ENCODE measurements around the gene SSX2IP. TPM values are rescaled to one million over a fixed set of nuclear protein-coding genes. Genes with fewer than 3 reads are reported as not detected.

Gene SSX2IP
- total and polyA plus RNA-seq, 2 donors (not counting 1 experiment from before 2014, with no cell fraction given): 13.8 to 41.5 TPM

GRCh38 chr1:84692391-84692790, 2.1 kb upstream of the SSX2IP start:
- Histone ChIP-seq H3K4me3 (replicated peaks in 1 of 4; ENCODE audit: control extremely low read depth in 1 of 4, insufficient read depth in 1 of 4, low read depth in 3 of 4, low read length in 4 of 4) (no peak overlapping the region), H4K20me1 (ENCODE audit: control insufficient read depth, extremely low read depth, insufficient read depth, low read length) (no peaks in the 10 kb centered on the region), H3K79me2 (ENCODE audit: control insufficient read depth, insufficient read depth, low read length) (peaks cover 18% of the 10 kb centered on the region), H3K27me3 (ENCODE audit: control insufficient read depth, insufficient read depth, low read length) (no peaks in the 10 kb centered on the region), H3K9ac (ENCODE audit: insufficient read depth, low read length) (no peak overlapping the region), H2AFZ (ENCODE audit: low read length) (no peak overlapping the region), H3K4me1 (ENCODE audit: control insufficient read depth, extremely low read depth, insufficient read depth, low read length) (peaks cover 7% of the 10 kb centered on the region), H3K27ac (ENCODE audit: insufficient read depth, low read length) (no peak overlapping the region), H3K4me2 (ENCODE audit: extremely low read depth, insufficient read depth, low read length) (no peak overlapping the region), H3K9me3 (ENCODE audit: control insufficient read depth, insufficient read depth, low read depth, low read length) (no peaks in the 10 kb centered on the region), H3K36me3 (ENCODE audit: control insufficient read depth, insufficient read depth, low read length) (no peaks in the 10 kb centered on the region)
- DNase-seq (ENCODE audit: low read depth in 2 of 2): no peak
- no peak for TF ChIP-seq EZH2 (IDR thresholded peaks at IDR 0.05; ENCODE audit: low read length, missing control alignments)
- no peak for TF ChIP-seq CTCF (conservative IDR thresholded peaks at IDR 0.05 in 1 of 2, IDR thresholded peaks at IDR 0.05 in 1 of 2; ENCODE audit: low read depth in 1 of 2, low read length in 2 of 2)

- Histone ChIP-seq H4K20me1 (ENCODE audit: control insufficient read depth, extremely low read depth, insufficient read depth, low read length) (no peaks in the 10 kb centered on the region), H3K9ac (ENCODE audit: insufficient read depth, low read length) (no peak overlapping the region), H3K36me3 (ENCODE audit: control insufficient read depth, insufficient read depth, low read length) (no peaks in the 10 kb centered on the region), H3K79me2 (ENCODE audit: control insufficient read depth, insufficient read depth, low read length) (peaks cover 29% of the 10 kb centered on the region), H3K27ac (ENCODE audit: insufficient read depth, low read length) (peak overlapping the region; percentile 38), H3K4me2 (ENCODE audit: extremely low read depth, insufficient read depth, low read length) (peak overlapping the region; percentile 76), H3K9me3 (ENCODE audit: control insufficient read depth, insufficient read depth, low read depth, low read length) (no peaks in the 10 kb centered on the region), H2AFZ (ENCODE audit: low read length) (no peak overlapping the region), H3K4me3 (replicated peaks in 1 of 4; ENCODE audit: control extremely low read depth in 1 of 4, insufficient read depth in 1 of 4, low read depth in 3 of 4, low read length in 4 of 4) (peak overlapping the region; percentile 45 to 82 (median 60)), H3K27me3 (ENCODE audit: control insufficient read depth, insufficient read depth, low read length) (no peaks in the 10 kb centered on the region), H3K4me1 (ENCODE audit: control insufficient read depth, extremely low read depth, insufficient read depth, low read length) (peaks cover 7% of the 10 kb centered on the region)
- TF ChIP-seq CTCF (conservative IDR thresholded peaks at IDR 0.05 in 1 of 2, IDR thresholded peaks at IDR 0.05 in 1 of 2; ENCODE audit: low read depth in 1 of 2, low read length in 2 of 2) (no peak), EZH2 (IDR thresholded peaks at IDR 0.05; ENCODE audit: low read length, missing control alignments) (no peak)
- DNase-seq (ENCODE audit: low read depth in 2 of 2): peak in 1 of 2 donors; percentile 29
Observed at GRCh38 chr1:84691122-84691783, 992 bp upstream of the SSX2IP start.

GRCh38 chr1:84689514-84690396, 506 bp downstream of the SSX2IP start:
- peak overlapping the region; percentile 65 for H3K27ac ChIP-seq (ENCODE audit: insufficient read depth, low read length)
- no peaks in the 10 kb centered on the region for H4K20me1 ChIP-seq (ENCODE audit: control insufficient read depth, extremely low read depth, insufficient read depth, low read length)
- H3K27me3 ChIP-seq (ENCODE audit: control insufficient read depth, insufficient read depth, low read length): no peaks in the 10 kb centered on the region
- H3K9ac ChIP-seq (ENCODE audit: insufficient read depth, low read length): peak overlapping the region; percentile 67
- peak overlapping the region; percentile 83 for H3K4me2 ChIP-seq (ENCODE audit: extremely low read depth, insufficient read depth, low read length)
- peaks cover 7% of the 10 kb centered on the region for H3K4me1 ChIP-seq (ENCODE audit: control insufficient read depth, extremely low read depth, insufficient read depth, low read length)
- peak; percentile 44 to 49 for DNase-seq (ENCODE audit: low read depth in 2 of 2)
- H2AFZ ChIP-seq (ENCODE audit: low read length): peak overlapping the region; percentile 59
- TF ChIP-seq CTCF (conservative IDR thresholded peaks at IDR 0.05 in 1 of 2, IDR thresholded peaks at IDR 0.05 in 1 of 2; ENCODE audit: low read depth in 1 of 2, low read length in 2 of 2): peak; percentile 27 to 38
- TF ChIP-seq EZH2 (IDR thresholded peaks at IDR 0.05; ENCODE audit: low read length, missing control alignments): no peak
- H3K79me2 ChIP-seq (ENCODE audit: control insufficient read depth, insufficient read depth, low read length): peaks cover 41% of the 10 kb centered on the region
- no peaks in the 10 kb centered on the region for H3K36me3 ChIP-seq (ENCODE audit: control insufficient read depth, insufficient read depth, low read length)
- H3K4me3 ChIP-seq (replicated peaks in 1 of 4; ENCODE audit: control extremely low read depth in 1 of 4, insufficient read depth in 1 of 4, low read depth in 3 of 4, low read length in 4 of 4): peak overlapping the region; percentile 45 to 75 (median 68)
- no peaks in the 10 kb centered on the region for H3K9me3 ChIP-seq (ENCODE audit: control insufficient read depth, insufficient read depth, low read depth, low read length)

Data from fibroblast of lung (primary cell).